Measurements from ENCODE around the gene CCDC150. TPM values are rescaled to one million over a fixed set of nuclear protein-coding genes. Genes with fewer than 3 reads are reported as not detected.

CCDC150 gene
- total and polyA plus RNA-seq, 9 of the 15 experiments (the other 6 are each of a cell fraction or from before 2014, with no cell fraction given), result 4.4 to 23.1 (median 11.3) TPM

- intact Hi-C loops (cut with micrococcal nuclease), result no loop called here
- Histone ChIP-seq H3K9ac (ENCODE audit: insufficient read depth in 1 of 2, low read depth in 2 of 2, low read length in 2 of 2) (no peak overlapping the region), H3K9me1 (ENCODE audit: control insufficient read depth, insufficient read depth, low read length) (no peaks in the 10 kb centered on the region), H3K36me3 (ENCODE audit: control insufficient read depth, insufficient read depth, low read length) (no peaks in the 10 kb centered on the region), H3K27me3 (ENCODE audit: control insufficient read depth in 2 of 2, insufficient read depth in 2 of 2, low read length in 2 of 2) (peaks cover 11 to 26% of the 10 kb centered on the region in 2 experiments), H3K27ac (ENCODE audit: extremely low read depth, low read depth, low read length) (no peak overlapping the region), H3K4me3 (peak overlapping the region; percentile 30; the same call in 1 of the 2 replicates), H4K20me1 (replicated peaks; ENCODE audit: control insufficient read depth, insufficient read depth, low read length) (no peaks in the 10 kb centered on the region), H2AFZ (ENCODE audit: low read depth, low read length) (no peak overlapping the region), H3K79me2 (ENCODE audit: control insufficient read depth, insufficient read depth, low read length) (no peaks in the 10 kb centered on the region), H3K4me1 (replicated peaks in 1 of 2; ENCODE audit: control insufficient read depth in 2 of 2, insufficient read depth in 2 of 2, low read length in 2 of 2) (peaks cover 0 to 15% of the 10 kb centered on the region in 2 experiments; a peak in 2 of 5 replicates), H3K9me3 (replicated peaks; ENCODE audit: control insufficient read depth, insufficient read depth, low read depth, low read length) (no peaks in the 10 kb centered on the region), H3K4me2 (ENCODE audit: insufficient read depth, low read length) (no peak overlapping the region)
- 27% methylated on average over 20 of the region's 48 CpGs for WGBS (ENCODE audit: insufficient coverage, low coverage, missing lambda C conversion rate)
- no TSS peak for BruUV-seq (replicated peaks)
- no peak for DNase-seq (ENCODE audit: extremely low read depth in 1 of 4, low spot score in 3 of 4)
- POLR2A ChIA-PET, result interaction anchor here (0.6 to 1.3 kb wide), 2 partner anchors 15 to 159 kb away, joined by 3 to 5 read pairs; no protein-coding TSS in a partner anchor
- in situ Hi-C loops (cut with MboI), result no loop called here
- no peak for FAIRE-seq
- CTCF ChIA-PET (ENCODE audit: low intra/inter-chr PET ratio), result interaction anchor here (0.6 kb wide), 1 partner anchor 1576 kb away, joined by 4 read pairs; no protein-coding TSS in a partner anchor
- no peak for ATAC-seq
- TF ChIP-seq CEBPB (tag; IDR thresholded peaks at IDR 0.05) (no peak), KDM5B (IDR thresholded peaks at IDR 0.05; ENCODE audit: insufficient replicate concordance, low read depth, low read length) (no peak), NKRF (IDR thresholded peaks at IDR 0.05; ENCODE audit: borderline replicate concordance) (no peak), ZNF398 (CRISPR knock-in tag; IDR thresholded peaks at IDR 0.05) (no peak), ZSCAN32 (CRISPR knock-in tag; IDR thresholded peaks at IDR 0.05) (no peak), ZNF583 (CRISPR knock-in tag; IDR thresholded peaks at IDR 0.05) (no peak), CBX2 (IDR thresholded peaks at IDR 0.05; ENCODE audit: insufficient read depth, low read length, poor library complexity, severe bottlenecking) (no peak), NR3C1 (CRISPR knock-in tag; IDR thresholded peaks at IDR 0.05) (no peak), NFYB (IDR thresholded peaks at IDR 0.05; ENCODE audit: extremely low read depth, insufficient read length) (no peak), MCM7 (IDR thresholded peaks at IDR 0.05) (no peak), ZNF668 (CRISPR knock-in tag; IDR thresholded peaks at IDR 0.05) (no peak), IRF9 (tag; IDR thresholded peaks at IDR 0.05) (no peak), MYBL2 (IDR thresholded peaks at IDR 0.05; ENCODE audit: low read depth) (no peak), MYBL2 (CRISPR knock-in tag; IDR thresholded peaks at IDR 0.05; ENCODE audit: borderline replicate concordance) (no peak)
These were observed 47.1 kb upstream of the CCDC150 start for GRCh38 chr2:196592331-196592910.

Measured in K562 (cell line).